ENCODE data around the gene TOMM20. TPM values are rescaled to one million over a fixed set of nuclear protein-coding genes. Genes with fewer than 3 reads are reported as not detected.

TOMM20 gene
- total and polyA plus RNA-seq, 9 of the 15 experiments (the other 6 are each of a cell fraction or from before 2014, with no cell fraction given), result 70.6 to 334 (median 159) TPM

GRCh38 chr1:235070819-235071218 is 57.8 kb downstream of the TOMM20 start (continued):
- TF ChIP-seq ZBTB40 (IDR thresholded peaks at IDR 0.05) (no peak), ZBTB40 (CRISPR knock-in tag; IDR thresholded peaks at IDR 0.05) (no peak), GTF2E2 (tag; IDR thresholded peaks at IDR 0.05) (no peak), HCFC1 (IDR thresholded peaks at IDR 0.05; ENCODE audit: low read depth, low read length) (no peak), ZSCAN32 (CRISPR knock-in tag; IDR thresholded peaks at IDR 0.05) (no peak), ZNF766 (CRISPR knock-in tag; conservative IDR thresholded peaks at IDR 0.05) (no peak), SIRT6 (IDR thresholded peaks at IDR 0.05; ENCODE audit: low read depth, low read length) (no peak), XRCC3 (IDR thresholded peaks at IDR 0.05) (no peak), EZH2 (IDR thresholded peaks at IDR 0.05; ENCODE audit: borderline replicate concordance, low read depth, low read length) (no peak)
- TF ChIP-seq, protein P1, sequence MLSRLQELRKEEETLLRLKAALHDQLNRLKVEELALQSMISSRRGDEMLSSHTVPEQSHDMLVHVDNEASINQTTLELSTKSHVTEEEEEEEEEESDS (CRISPR knock-in tag; IDR thresholded peaks at IDR 0.05), result no peak
- TF ChIP-seq, protein P2, sequence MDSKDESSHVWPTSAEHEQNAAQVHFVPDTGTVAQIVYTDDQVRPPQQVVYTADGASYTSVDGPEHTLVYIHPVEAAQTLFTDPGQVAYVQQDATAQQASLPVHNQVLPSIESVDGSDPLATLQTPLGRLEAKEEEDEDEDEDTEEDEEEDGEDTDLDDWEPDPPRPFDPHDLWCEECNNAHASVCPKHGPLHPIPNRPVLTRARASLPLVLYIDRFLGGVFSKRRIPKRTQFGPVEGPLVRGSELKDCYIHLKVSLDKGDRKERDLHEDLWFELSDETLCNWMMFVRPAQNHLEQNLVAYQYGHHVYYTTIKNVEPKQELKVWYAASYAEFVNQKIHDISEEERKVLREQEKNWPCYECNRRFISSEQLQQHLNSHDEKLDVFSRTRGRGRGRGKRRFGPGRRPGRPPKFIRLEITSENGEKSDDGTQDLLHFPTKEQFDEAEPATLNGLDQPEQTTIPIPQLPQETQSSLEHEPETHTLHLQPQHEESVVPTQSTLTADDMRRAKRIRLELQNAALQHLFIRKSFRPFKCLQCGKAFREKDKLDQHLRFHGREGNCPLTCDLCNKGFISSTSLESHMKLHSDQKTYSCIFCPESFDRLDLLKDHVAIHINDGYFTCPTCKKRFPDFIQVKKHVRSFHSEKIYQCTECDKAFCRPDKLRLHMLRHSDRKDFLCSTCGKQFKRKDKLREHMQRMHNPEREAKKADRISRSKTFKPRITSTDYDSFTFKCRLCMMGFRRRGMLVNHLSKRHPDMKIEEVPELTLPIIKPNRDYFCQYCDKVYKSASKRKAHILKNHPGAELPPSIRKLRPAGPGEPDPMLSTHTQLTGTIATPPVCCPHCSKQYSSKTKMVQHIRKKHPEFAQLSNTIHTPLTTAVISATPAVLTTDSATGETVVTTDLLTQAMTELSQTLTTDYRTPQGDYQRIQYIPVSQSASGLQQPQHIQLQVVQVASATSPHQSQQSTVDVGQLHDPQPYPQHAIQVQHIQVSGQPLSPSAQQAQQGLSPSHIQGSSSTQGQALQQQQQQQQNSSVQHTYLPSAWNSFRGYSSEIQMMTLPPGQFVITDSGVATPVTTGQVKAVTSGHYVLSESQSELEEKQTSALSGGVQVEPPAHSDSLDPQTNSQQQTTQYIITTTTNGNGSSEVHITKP (IDR thresholded peaks at IDR 0.05; ENCODE audit: partially characterized antibody), result no peak
